Sigmoid colon (tissue), 7 donors: ENCODE results near the gene PLXND1. TPM values are rescaled to one million over a fixed set of nuclear protein-coding genes. Genes with fewer than 3 reads are reported as not detected.

Experiments used
- DNase-seq: peaks from one replicate; pipeline ENCODE4 v3.0.0-alpha.2; 2019
- H3K27ac ChIP-seq, 4 donors: fragments of 200-600 bp; sonication (generic); one replicate each; pipeline ENCODE4 v1.5.1; 2016 to 2019; ENCODE audit warnings: mild to moderate bottlenecking in 1 of 4
- H3K27me3 ChIP-seq, 3 donors: fragments of 200-600 bp; sonication (generic); one replicate each; pipeline ENCODE4 v1.5.1; 2019; ENCODE audit warnings: mild to moderate bottlenecking in 1 of 3
- H3K36me3 ChIP-seq, 4 donors: fragments of 200-600 bp; sonication (generic); one replicate each; pipeline ENCODE4 v1.5.1; 2016 to 2019
- H3K4me1 ChIP-seq, 4 donors: fragments of 200-600 bp; sonication (generic); one replicate each; pipeline ENCODE4 v1.5.1; 2017 to 2019
- H3K4me3 ChIP-seq, 4 donors: fragments of 200-600 bp; sonication (generic); one replicate each; pipeline ENCODE4 v1.5.1; 2017 to 2019; ENCODE audit warnings: mild to moderate bottlenecking in 2 of 4, moderate library complexity in 1 of 4
- H3K9me3 ChIP-seq, 4 donors: fragments of 200-600 bp in 3 of 4; sonication (generic) in 3 of 4; one replicate each; pipeline versions ENCODE4 v1.5.1 to v1.6.1; 2013 to 2019
- EP300 ChIP-seq, 4 donors: sonication (generic); formaldehyde crosslinking; IDR thresholded peaks; one replicate each; pipeline ENCODE4 v1.6.1; 2017; ENCODE audit warnings: antibody characterized with exemption in 4 of 4
- POLR2A ChIP-seq, 2 donors: fragments of 450-650 bp; IDR thresholded peaks; one replicate each; pipeline ENCODE4 v1.6.1; 2016; ENCODE audit warnings: antibody characterized with exemption in 2 of 2, mild to moderate bottlenecking in 2 of 2, moderate library complexity in 2 of 2
- POLR2AphosphoS5 ChIP-seq, 4 donors: sonication (generic); formaldehyde crosslinking; IDR thresholded peaks; one replicate each; pipeline ENCODE4 v1.6.1; 2017; ENCODE audit warnings: antibody characterized with exemption in 4 of 4
- WGBS, 2 donors: extraction: QIAGEN DNeasy Blood & Tissue Kit; methylation state at CpG; one replicate each; pipeline ENCODE4 v1.1.7; 2013; 5-methylcytosine and 5-hydroxymethylcytosine counted together
- intact Hi-C: fragments of 100-400 bp; cut with DNase I; formaldehyde crosslinking; loops from one replicate; pipeline ENCODE4 v1.15.1; 2023
- polyA plus RNA-seq, 3 donors: library from polyadenylated mRNA; stranded (reverse); fragments of 200-250 nt; gene quantifications; one replicate each; pipeline ENCODE4 v1.2.3, GENCODE V29; 2013
- total RNA-seq, 4 donors: library from RNA; depleted of rRNA; stranded (reverse); fragments of >200 nt; gene quantifications; one replicate each; pipeline ENCODE4 v1.1.0, GENCODE V29; 2016
- TF ChIP-seq, protein P1 (sequence below), 4 experiments: fragments of 450-650 bp in 3 of 4; fragments of 200-600 bp in 1 of 4; IDR thresholded peaks; one replicate each; pipeline ENCODE4 v1.5.1; 2016 to 2019; ENCODE audit warnings: antibody characterized with exemption in 4 of 4, mild to moderate bottlenecking in 3 of 4, moderate library complexity in 2 of 4
- donor health status: healthy with polysubstance abuse.
- donor health status: Bipolar disorder and iron deficiency.
- donor health status: healthy.

The PLXND1 gene
- total and polyA plus RNA-seq, 7 donors: 9.6 to 77.0 (median 42.0) TPM

DNA sequence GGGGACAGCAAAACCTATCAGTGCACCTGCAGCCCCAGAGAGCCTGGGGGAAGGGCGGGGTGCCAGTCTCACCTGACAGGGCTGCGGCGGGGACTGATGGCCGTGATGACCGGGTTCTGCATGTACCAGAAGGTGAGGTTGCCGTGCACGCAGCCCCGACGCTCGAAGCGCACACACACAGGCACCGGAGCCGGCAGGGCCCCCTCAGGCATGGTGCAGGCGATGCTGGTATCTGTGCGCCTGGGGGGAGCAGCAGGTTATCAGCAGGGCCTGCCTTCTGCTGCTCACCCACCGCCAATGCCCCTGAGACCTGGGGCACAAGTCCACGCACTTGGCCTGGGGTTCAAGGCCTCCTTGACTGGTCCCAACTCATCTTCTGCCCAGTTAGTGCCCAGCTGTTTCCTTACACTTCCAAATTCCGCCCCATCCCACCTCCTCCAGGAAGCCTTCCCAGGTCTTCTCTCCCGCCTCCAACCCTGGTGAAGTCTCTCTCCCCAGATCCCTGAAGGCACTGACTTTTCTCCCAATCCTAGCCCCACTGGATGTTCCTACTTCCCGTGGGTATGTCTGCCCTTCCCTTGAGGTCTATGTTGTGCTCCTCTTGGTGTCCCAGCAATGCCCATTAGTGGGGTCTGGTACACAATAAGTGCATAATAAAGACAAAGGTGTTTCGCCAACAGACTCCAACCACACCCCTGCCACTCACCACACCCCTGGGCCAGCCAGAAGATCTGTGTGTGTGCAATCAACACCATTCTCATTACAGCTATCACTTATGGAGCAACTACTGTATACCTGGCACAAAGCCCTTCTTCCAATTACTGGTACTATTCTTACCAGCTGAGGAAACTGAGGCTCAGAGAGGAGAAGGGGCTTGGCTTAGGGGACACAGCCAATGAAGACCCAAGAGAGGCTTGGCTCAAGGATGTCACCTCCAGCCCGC lies 34.6 kb downstream of the PLXND1 start:
- TF ChIP-seq EP300 (IDR thresholded peaks at IDR 0.05) (no peak), POLR2AphosphoS5 (IDR thresholded peaks at IDR 0.05) (no peak), POLR2A (IDR thresholded peaks at IDR 0.05) (no peak)
- TF ChIP-seq, protein P1, sequence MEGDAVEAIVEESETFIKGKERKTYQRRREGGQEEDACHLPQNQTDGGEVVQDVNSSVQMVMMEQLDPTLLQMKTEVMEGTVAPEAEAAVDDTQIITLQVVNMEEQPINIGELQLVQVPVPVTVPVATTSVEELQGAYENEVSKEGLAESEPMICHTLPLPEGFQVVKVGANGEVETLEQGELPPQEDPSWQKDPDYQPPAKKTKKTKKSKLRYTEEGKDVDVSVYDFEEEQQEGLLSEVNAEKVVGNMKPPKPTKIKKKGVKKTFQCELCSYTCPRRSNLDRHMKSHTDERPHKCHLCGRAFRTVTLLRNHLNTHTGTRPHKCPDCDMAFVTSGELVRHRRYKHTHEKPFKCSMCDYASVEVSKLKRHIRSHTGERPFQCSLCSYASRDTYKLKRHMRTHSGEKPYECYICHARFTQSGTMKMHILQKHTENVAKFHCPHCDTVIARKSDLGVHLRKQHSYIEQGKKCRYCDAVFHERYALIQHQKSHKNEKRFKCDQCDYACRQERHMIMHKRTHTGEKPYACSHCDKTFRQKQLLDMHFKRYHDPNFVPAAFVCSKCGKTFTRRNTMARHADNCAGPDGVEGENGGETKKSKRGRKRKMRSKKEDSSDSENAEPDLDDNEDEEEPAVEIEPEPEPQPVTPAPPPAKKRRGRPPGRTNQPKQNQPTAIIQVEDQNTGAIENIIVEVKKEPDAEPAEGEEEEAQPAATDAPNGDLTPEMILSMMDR (IDR thresholded peaks at IDR 0.05): no peak
- DNase-seq: no peak
- Histone ChIP-seq H3K27me3 (no peaks in the 10 kb centered on the region), H3K4me1 (peaks cover 0 to 10% (median 7%) of the 10 kb centered on the region in 4 donors), H3K27ac (no peak overlapping the region), H3K9me3 (no peaks in the 10 kb centered on the region), H3K4me3 (no peak overlapping the region), H3K36me3 (peaks cover 0 to 49% (median 8%) of the 10 kb centered on the region in 4 donors)
- WGBS, 2 donors: 92 to 95% methylated on average over 22 of the region's 22 CpGs
- intact Hi-C loops: no loop called here

DNA sequence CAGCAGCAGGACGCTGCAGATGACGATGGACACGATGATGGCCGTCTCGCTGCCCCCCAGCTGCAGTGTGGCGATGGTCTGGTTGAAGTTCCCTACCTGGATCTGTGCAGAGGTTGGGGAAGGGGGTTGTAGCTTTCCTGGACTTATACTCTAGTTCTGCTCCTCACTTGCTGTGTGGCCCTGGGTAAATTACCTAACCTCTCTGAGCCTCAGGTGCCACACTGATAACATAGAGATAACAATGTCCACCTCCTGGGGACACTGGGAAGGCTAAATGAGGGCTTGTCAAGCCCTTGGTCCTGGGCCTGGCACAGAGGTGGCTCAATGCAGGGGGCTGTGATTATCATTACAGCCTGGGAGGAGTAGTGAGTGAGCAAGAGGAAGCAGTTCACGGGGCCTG lies 36.6 kb downstream of the PLXND1 start:
- Histone ChIP-seq H3K36me3 (peaks cover 0 to 40% (median 8%) of the 10 kb centered on the region in 4 donors), H3K9me3 (no peaks in the 10 kb centered on the region), H3K27ac (no peak overlapping the region), H3K4me3 (no peak overlapping the region), H3K4me1 (peaks cover 0 to 23% (median 12%) of the 10 kb centered on the region in 4 donors), H3K27me3 (no peaks in the 10 kb centered on the region)
- TF ChIP-seq EP300 (IDR thresholded peaks at IDR 0.05) (no peak), POLR2AphosphoS5 (IDR thresholded peaks at IDR 0.05) (no peak), POLR2A (IDR thresholded peaks at IDR 0.05) (no peak)
- TF ChIP-seq, protein P1 (IDR thresholded peaks at IDR 0.05): no peak
- DNase-seq: no peak
- intact Hi-C loops: no loop called here
- WGBS, 2 donors: 86 to 90% methylated on average over 7 of the region's 7 CpGs

DNA sequence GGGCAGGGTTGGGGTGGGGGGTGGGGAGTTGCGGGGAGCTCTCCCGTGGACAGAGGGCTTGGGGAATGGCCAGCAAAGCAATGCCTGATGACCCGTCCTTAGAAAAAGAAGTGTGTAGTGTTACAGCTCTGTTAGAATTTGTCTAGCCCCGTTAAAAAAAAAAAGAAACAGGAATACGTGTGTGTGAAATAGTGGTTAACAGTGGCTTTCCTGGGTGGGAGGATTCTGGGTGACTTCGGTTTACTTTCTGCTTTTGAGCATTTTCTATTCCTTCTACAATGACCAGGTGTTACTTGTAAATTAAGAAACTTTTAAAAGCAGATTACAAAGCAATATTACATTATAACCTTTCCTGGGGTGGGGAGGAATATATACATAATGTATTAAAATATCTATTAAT lies 38.5 kb downstream of the PLXND1 start:
- intact Hi-C loops: no loop called here
- Histone ChIP-seq H3K36me3 (peaks cover 0 to 30% (median 6%) of the 10 kb centered on the region in 4 donors), H3K4me3 (no peak overlapping the region), H3K27me3 (no peaks in the 10 kb centered on the region), H3K9me3 (no peaks in the 10 kb centered on the region), H3K4me1 (peaks cover 0 to 32% (median 19%) of the 10 kb centered on the region in 4 donors), H3K27ac (peak overlapping the region in 1 of 4 donors; percentile 31)
- no peak for DNase-seq
- TF ChIP-seq EP300 (IDR thresholded peaks at IDR 0.05): no peak
- TF ChIP-seq POLR2A (IDR thresholded peaks at IDR 0.05): no peak
- TF ChIP-seq, protein P1 (IDR thresholded peaks at IDR 0.05): no peak
- 66% methylated on average over 6 of the region's 6 CpGs for WGBS, 2 donors

DNA sequence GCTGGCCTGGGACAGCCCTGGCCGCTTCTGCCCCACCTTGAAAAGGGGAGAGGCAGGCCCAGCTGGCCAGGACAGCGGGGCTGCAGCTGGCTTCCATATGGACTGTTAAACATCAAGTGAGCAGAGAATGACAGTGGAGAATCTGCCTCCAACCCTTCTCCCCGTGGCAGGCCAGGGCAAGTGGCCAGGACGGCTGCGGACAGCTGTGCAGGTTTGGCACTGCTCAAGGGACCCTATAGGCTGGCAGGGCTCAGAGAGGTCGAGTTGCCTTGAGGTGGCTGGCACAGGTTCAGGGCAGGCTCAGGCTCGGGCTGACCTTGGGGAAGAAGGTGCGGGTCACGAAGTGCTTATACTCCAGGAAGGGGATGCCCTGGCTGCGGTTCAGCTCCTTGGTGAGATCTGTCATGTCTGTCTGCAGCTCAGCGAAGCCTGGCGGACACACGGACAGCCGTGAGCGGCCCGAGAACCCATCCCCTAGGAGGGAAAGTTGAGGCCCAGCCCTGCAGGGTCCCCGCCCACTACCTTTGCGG lies 39.2 kb downstream of the PLXND1 start:
- H3K4me3 ChIP-seq: no peak overlapping the region
- no peaks in the 10 kb centered on the region for H3K27me3 ChIP-seq
- H3K36me3 ChIP-seq: peaks cover 0 to 29% (median 5%) of the 10 kb centered on the region in 4 donors
- intact Hi-C loops: no loop called here
- TF ChIP-seq POLR2AphosphoS5 (IDR thresholded peaks at IDR 0.05) (peak in 1 of 4 donors; percentile 38), POLR2A (IDR thresholded peaks at IDR 0.05) (no peak), EP300 (IDR thresholded peaks at IDR 0.05) (no peak)
- TF ChIP-seq, protein P1 (IDR thresholded peaks at IDR 0.05): no peak
- H3K27ac ChIP-seq: peak overlapping the region in 2 of 4 donors; percentile 22 to 31
- DNase-seq: no peak
- WGBS, 2 donors: 72 to 77% methylated on average over 18 of the region's 18 CpGs
- H3K9me3 ChIP-seq: no peaks in the 10 kb centered on the region
- peaks cover 0 to 32% (median 19%) of the 10 kb centered on the region in 4 donors for H3K4me1 ChIP-seq
